ENCODE data around the gene TCERG1L.
"Not testable (repeated sequence)": the region's sequence is repeated elsewhere in the genome, so short reads cannot be mapped to it uniquely, and the experiment has no call there.

TCERG1L gene

DNA sequence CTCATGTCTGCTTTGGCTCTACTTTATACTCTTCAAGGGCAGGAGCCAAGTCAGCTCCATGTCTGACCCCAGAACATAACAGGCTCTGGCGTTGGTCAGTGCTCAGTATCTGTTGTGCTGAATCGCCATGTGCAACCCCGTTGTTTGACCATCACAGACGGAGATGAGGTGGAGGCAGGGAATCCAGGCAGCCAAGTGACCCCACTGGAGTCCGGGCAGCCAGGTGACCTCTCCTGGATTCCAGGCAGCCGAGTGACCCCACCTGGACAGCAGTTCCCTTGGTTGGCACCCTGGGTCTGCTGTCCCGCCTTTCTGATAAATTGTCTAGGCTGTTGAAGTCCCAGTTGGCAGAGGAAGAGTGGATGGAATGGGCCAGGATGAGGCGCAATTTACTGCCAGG is 232.2 kb downstream of the TCERG1L start:
- Histone ChIP-seq H3K9me2 (replicated peaks; ENCODE audit: insufficient read depth, low read length) (no peaks in the 10 kb centered on the region), H3K36me3 (ENCODE audit: low read length) (no peaks in the 10 kb centered on the region), H3K27ac (ENCODE audit: low read depth, low read length) (no peak overlapping the region), H4K20me1 (ENCODE audit: low read depth, low read length) (no peaks in the 10 kb centered on the region), H3K9me3 (ENCODE audit: insufficient read depth, low read length) (no peaks in the 10 kb centered on the region), H3K4me3 (ENCODE audit: insufficient read depth, low read length, poor library complexity, severe bottlenecking) (no peak overlapping the region), H3K27me3 (ENCODE audit: low read length) (no peaks in the 10 kb centered on the region), H2AFZ (ENCODE audit: low read depth, low read length, severe bottlenecking) (no peak overlapping the region), H3F3A (ENCODE audit: insufficient read depth) (no peaks in the 10 kb centered on the region), H3K9ac (ENCODE audit: low read length) (no peak overlapping the region), H3K79me2 (ENCODE audit: insufficient read depth, low read length) (no peaks in the 10 kb centered on the region), H3K4me2 (ENCODE audit: low read depth, low read length, poor library complexity, severe bottlenecking) (no peak overlapping the region)
- TF ChIP-seq, protein P1, sequence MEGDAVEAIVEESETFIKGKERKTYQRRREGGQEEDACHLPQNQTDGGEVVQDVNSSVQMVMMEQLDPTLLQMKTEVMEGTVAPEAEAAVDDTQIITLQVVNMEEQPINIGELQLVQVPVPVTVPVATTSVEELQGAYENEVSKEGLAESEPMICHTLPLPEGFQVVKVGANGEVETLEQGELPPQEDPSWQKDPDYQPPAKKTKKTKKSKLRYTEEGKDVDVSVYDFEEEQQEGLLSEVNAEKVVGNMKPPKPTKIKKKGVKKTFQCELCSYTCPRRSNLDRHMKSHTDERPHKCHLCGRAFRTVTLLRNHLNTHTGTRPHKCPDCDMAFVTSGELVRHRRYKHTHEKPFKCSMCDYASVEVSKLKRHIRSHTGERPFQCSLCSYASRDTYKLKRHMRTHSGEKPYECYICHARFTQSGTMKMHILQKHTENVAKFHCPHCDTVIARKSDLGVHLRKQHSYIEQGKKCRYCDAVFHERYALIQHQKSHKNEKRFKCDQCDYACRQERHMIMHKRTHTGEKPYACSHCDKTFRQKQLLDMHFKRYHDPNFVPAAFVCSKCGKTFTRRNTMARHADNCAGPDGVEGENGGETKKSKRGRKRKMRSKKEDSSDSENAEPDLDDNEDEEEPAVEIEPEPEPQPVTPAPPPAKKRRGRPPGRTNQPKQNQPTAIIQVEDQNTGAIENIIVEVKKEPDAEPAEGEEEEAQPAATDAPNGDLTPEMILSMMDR (IDR thresholded peaks at IDR 0.05; ENCODE audit: insufficient read depth, low read length, poor library complexity, severe bottlenecking): no peak
- no peak for TF ChIP-seq EZH2phosphoT487 (conservative IDR thresholded peaks at IDR 0.05; ENCODE audit: low read length)

GRCh38 chr10:131078882-131079280 is 232.6 kb downstream of the TCERG1L start:
- not testable (repeated sequence) for H3K27ac ChIP-seq (ENCODE audit: low read depth, low read length); H3K9ac ChIP-seq (ENCODE audit: low read length); H3K36me3 ChIP-seq (ENCODE audit: low read length); H3F3A ChIP-seq (ENCODE audit: insufficient read depth); H3K4me2 ChIP-seq (ENCODE audit: low read depth, low read length, poor library complexity, severe bottlenecking); H3K27me3 ChIP-seq (ENCODE audit: low read length); H2AFZ ChIP-seq (ENCODE audit: low read depth, low read length, severe bottlenecking); H3K9me2 ChIP-seq (replicated peaks; ENCODE audit: insufficient read depth, low read length); H3K9me3 ChIP-seq (ENCODE audit: insufficient read depth, low read length); H3K4me3 ChIP-seq (ENCODE audit: insufficient read depth, low read length, poor library complexity, severe bottlenecking); H3K79me2 ChIP-seq (ENCODE audit: insufficient read depth, low read length); H4K20me1 ChIP-seq (ENCODE audit: low read depth, low read length)

GRCh38 chr10:131078131-131078881 is 233.2 kb downstream of the TCERG1L start:
- H3K4me3 ChIP-seq (ENCODE audit: insufficient read depth, low read length, poor library complexity, severe bottlenecking): no peak overlapping the region
- H3K9ac ChIP-seq (ENCODE audit: low read length): no peak overlapping the region
- TF ChIP-seq EZH2phosphoT487 (conservative IDR thresholded peaks at IDR 0.05; ENCODE audit: low read length): no peak
- TF ChIP-seq, protein P1 (IDR thresholded peaks at IDR 0.05; ENCODE audit: insufficient read depth, low read length, poor library complexity, severe bottlenecking): no peak
- H4K20me1 ChIP-seq (ENCODE audit: low read depth, low read length): no peaks in the 10 kb centered on the region
- H3K9me2 ChIP-seq (replicated peaks; ENCODE audit: insufficient read depth, low read length): no peaks in the 10 kb centered on the region
- no peaks in the 10 kb centered on the region for H3K27me3 ChIP-seq (ENCODE audit: low read length)
- H3K9me3 ChIP-seq (ENCODE audit: insufficient read depth, low read length): no peaks in the 10 kb centered on the region
- no peaks in the 10 kb centered on the region for H3K36me3 ChIP-seq (ENCODE audit: low read length)
- H2AFZ ChIP-seq (ENCODE audit: low read depth, low read length, severe bottlenecking): no peak overlapping the region
- no peaks in the 10 kb centered on the region for H3F3A ChIP-seq (ENCODE audit: insufficient read depth)
- no peaks in the 10 kb centered on the region for H3K79me2 ChIP-seq (ENCODE audit: insufficient read depth, low read length)
- H3K4me2 ChIP-seq (ENCODE audit: low read depth, low read length, poor library complexity, severe bottlenecking): no peak overlapping the region
- H3K27ac ChIP-seq (ENCODE audit: low read depth, low read length): no peak overlapping the region

- TF ChIP-seq EZH2phosphoT487 (conservative IDR thresholded peaks at IDR 0.05; ENCODE audit: low read length): no peak
- TF ChIP-seq, protein P1 (IDR thresholded peaks at IDR 0.05; ENCODE audit: insufficient read depth, low read length, poor library complexity, severe bottlenecking): no peak
- H3K36me3 ChIP-seq (ENCODE audit: low read length): no peaks in the 10 kb centered on the region
These were observed 233.8 kb downstream of the TCERG1L start for GRCh38 chr10:131077724-131078123.

More at GRCh38 chr10:131077724-131078123, 233.8 kb downstream of the TCERG1L start:
- Histone ChIP-seq H3K4me3 (ENCODE audit: insufficient read depth, low read length, poor library complexity, severe bottlenecking) (no peak overlapping the region), H3K9me2 (replicated peaks; ENCODE audit: insufficient read depth, low read length) (no peaks in the 10 kb centered on the region), H3K27ac (ENCODE audit: low read depth, low read length) (no peak overlapping the region), H3F3A (ENCODE audit: insufficient read depth) (no peaks in the 10 kb centered on the region), H3K27me3 (ENCODE audit: low read length) (no peaks in the 10 kb centered on the region), H3K9ac (ENCODE audit: low read length) (no peak overlapping the region), H3K9me3 (ENCODE audit: insufficient read depth, low read length) (no peaks in the 10 kb centered on the region), H3K4me2 (ENCODE audit: low read depth, low read length, poor library complexity, severe bottlenecking) (no peak overlapping the region), H2AFZ (ENCODE audit: low read depth, low read length, severe bottlenecking) (no peak overlapping the region), H4K20me1 (ENCODE audit: low read depth, low read length) (no peaks in the 10 kb centered on the region), H3K79me2 (ENCODE audit: insufficient read depth, low read length) (no peaks in the 10 kb centered on the region)

Data from SU-DHL-6 (cell line).